ENCODE results near the gene CUBN. TPM values are rescaled to one million over a fixed set of nuclear protein-coding genes. Genes with fewer than 3 reads are reported as not detected.

Gene CUBN
- total RNA-seq, 1 donor, result 3.2 TPM

- DNase-seq (ENCODE audit: low read depth in 2 of 3, low spot score in 2 of 3), result no peak
These were observed 169.1 kb downstream of the CUBN start for GRCh38 chr10:16960551-16960950.

- DNase-seq (ENCODE audit: low read depth in 2 of 3, low spot score in 2 of 3), result no peak
These were observed 172.6 kb downstream of the CUBN start for GRCh38 chr10:16957038-16957437.

- DNase-seq (ENCODE audit: low read depth in 2 of 3, low spot score in 2 of 3), result no peak
These were observed 175.2 kb downstream of the CUBN start for GRCh38 chr10:16954280-16955030.

GRCh38 chr10:16953270-16953669 lies 176.3 kb downstream of the CUBN start:
- no peak for DNase-seq (ENCODE audit: low read depth in 2 of 3, low spot score in 2 of 3)

- DNase-seq (ENCODE audit: low read depth in 2 of 3, low spot score in 2 of 3), result peak in 1 of 3 donors; percentile 7
These were observed 177.0 kb downstream of the CUBN start for GRCh38 chr10:16952610-16953009.

GRCh38 chr10:16952080-16952479 lies 177.5 kb downstream of the CUBN start:
- no peak for DNase-seq (ENCODE audit: low read depth in 2 of 3, low spot score in 2 of 3)

- peak in 2 of 3 donors; percentile 23 to 49 for DNase-seq (ENCODE audit: low read depth in 2 of 3, low spot score in 2 of 3)
These were observed 178.7 kb downstream of the CUBN start for GRCh38 chr10:16950656-16951601.

GRCh38 chr10:16949816-16950215 lies 179.8 kb downstream of the CUBN start:
- DNase-seq (ENCODE audit: low read depth in 2 of 3, low spot score in 2 of 3), result no peak

- DNase-seq (ENCODE audit: low read depth in 2 of 3, low spot score in 2 of 3), result peak in 1 of 3 donors; percentile 11
These were observed 181.2 kb downstream of the CUBN start for GRCh38 chr10:16948361-16948760.

GRCh38 chr10:16947069-16947468 lies 182.5 kb downstream of the CUBN start:
- DNase-seq (ENCODE audit: low read depth in 2 of 3, low spot score in 2 of 3), result no peak

- no peak for DNase-seq (ENCODE audit: low read depth in 2 of 3, low spot score in 2 of 3)
These were observed 184.0 kb downstream of the CUBN start for GRCh38 chr10:16945593-16945992.

GRCh38 chr10:16944986-16945385 lies 184.6 kb downstream of the CUBN start:
- DNase-seq (ENCODE audit: low read depth in 2 of 3, low spot score in 2 of 3), result peak in 2 of 3 donors; percentile 20 to 52

GRCh38 chr10:16944402-16944801 lies 185.2 kb downstream of the CUBN start:
- no peak for DNase-seq (ENCODE audit: low read depth in 2 of 3, low spot score in 2 of 3)

GRCh38 chr10:16943295-16944285 lies 186.0 kb downstream of the CUBN start:
- no peak for DNase-seq (ENCODE audit: low read depth in 2 of 3, low spot score in 2 of 3)

GRCh38 chr10:16942381-16943078 lies 187.1 kb downstream of the CUBN start:
- no peak for DNase-seq (ENCODE audit: low read depth in 2 of 3, low spot score in 2 of 3)

- DNase-seq (ENCODE audit: low read depth in 2 of 3, low spot score in 2 of 3), result no peak
These were observed 187.7 kb downstream of the CUBN start for GRCh38 chr10:16941870-16942269.

- DNase-seq (ENCODE audit: low read depth in 2 of 3, low spot score in 2 of 3), result no peak
These were observed 188.5 kb downstream of the CUBN start for GRCh38 chr10:16941067-16941466.

- DNase-seq (ENCODE audit: low read depth in 2 of 3, low spot score in 2 of 3), result no peak
These were observed 190.7 kb downstream of the CUBN start for GRCh38 chr10:16938952-16939351.

- no peak for DNase-seq (ENCODE audit: low read depth in 2 of 3, low spot score in 2 of 3)
These were observed 195.2 kb downstream of the CUBN start for GRCh38 chr10:16934461-16934860.

- DNase-seq (ENCODE audit: low read depth in 2 of 3, low spot score in 2 of 3), result no peak
These were observed 195.8 kb downstream of the CUBN start for GRCh38 chr10:16933783-16934182.
